Liver (tissue), 9 donors: ENCODE results near the gene ACP6. TPM values are rescaled to one million over a fixed set of nuclear protein-coding genes. Genes with fewer than 3 reads are reported as not detected.

Experiments used
- DNase-seq: peaks from one replicate; pipeline ENCODE4 v3.0.0-alpha.2; 2017; ENCODE audit warnings: low spot score
- H3K27ac ChIP-seq, 2 donors: one replicate each; pipeline ENCODE4 v1.7.0; 2013; ENCODE audit warnings: inconsistent platforms in 2 of 2, low read length in 2 of 2, control low read depth in 1 of 2, low read depth in 1 of 2, mild to moderate bottlenecking in 1 of 2
- H3K27me3 ChIP-seq, 4 donors: one replicate each; pipeline versions ENCODE4 v1.6.1 to v1.7.0; 2013; ENCODE audit warnings: low read length in 3 of 4, inconsistent platforms in 1 of 4, mild to moderate bottlenecking in 1 of 4, moderate library complexity in 1 of 4; ENCODE audit not compliant: control insufficient read depth in 4 of 4, insufficient read depth in 4 of 4
- H3K36me3 ChIP-seq, 4 donors: one replicate each; pipeline versions ENCODE4 v1.6.1 to v1.7.0; 2013; ENCODE audit warnings: low read length in 3 of 4, mild to moderate bottlenecking in 3 of 4, low read depth in 1 of 4, moderate library complexity in 1 of 4; ENCODE audit not compliant: control insufficient read depth in 4 of 4, insufficient read depth in 3 of 4
- H3K4me1 ChIP-seq, 4 donors: one replicate each; pipeline versions ENCODE4 v1.6.1 to v1.7.0; 2013; ENCODE audit warnings: low read length in 3 of 4, mild to moderate bottlenecking in 3 of 4, moderate library complexity in 1 of 4; ENCODE audit not compliant: control insufficient read depth in 4 of 4, insufficient read depth in 4 of 4
- H3K4me3 ChIP-seq, 3 donors: one replicate each; pipeline versions ENCODE4 v1.6.1 to v1.7.0; 2013; ENCODE audit warnings: low read length in 3 of 3, control low read depth in 1 of 3, low read depth in 1 of 3, mild to moderate bottlenecking in 1 of 3
- H3K9ac ChIP-seq, 2 donors: one replicate each; pipeline ENCODE4 v1.7.0; 2013; ENCODE audit warnings: low read length in 2 of 2, mild to moderate bottlenecking in 2 of 2, moderate library complexity in 2 of 2, control low read depth in 1 of 2, low read depth in 1 of 2
- H3K9me3 ChIP-seq, 4 donors: one replicate each; pipeline versions ENCODE4 v1.6.1 to v1.7.0; 2013; ENCODE audit warnings: low read length in 3 of 4; ENCODE audit not compliant: control insufficient read depth in 4 of 4
- ATF3 ChIP-seq: IDR thresholded peaks from 2 replicates; pipeline ENCODE4 v1.6.1; 2016; ENCODE audit warnings: antibody characterized with exemption
- CTCF ChIP-seq: fragments of 150-350 bp; IDR thresholded peaks from 2 replicates; pipeline ENCODE4 v1.5.1; 2017; ENCODE audit warnings: improper control_type of control experiment, low read depth, low read length; ENCODE audit not compliant: missing input control
- EGR1 ChIP-seq, 2 donors: IDR thresholded peaks; 2 replicates each; pipeline ENCODE4 v1.6.1; 2016 to 2018; ENCODE audit warnings: antibody characterized with exemption in 2 of 2, low read depth in 2 of 2
- FOXA1 ChIP-seq: IDR thresholded peaks from 2 replicates; pipeline ENCODE4 v1.6.1; 2016; ENCODE audit warnings: antibody characterized with exemption
- FOXA2 ChIP-seq: IDR thresholded peaks from 2 replicates; pipeline ENCODE4 v1.6.1; 2016; ENCODE audit warnings: antibody characterized with exemption
- GABPA ChIP-seq, 2 donors: IDR thresholded peaks in 1 of 2; conservative IDR thresholded peaks in 1 of 2; 2 replicates each; pipeline ENCODE4 v1.6.1; 2016; ENCODE audit warnings: antibody characterized with exemption in 2 of 2, mild to moderate bottlenecking in 1 of 2, moderate library complexity in 1 of 2
- HNF4A ChIP-seq, 2 donors: conservative IDR thresholded peaks; 2 replicates each; pipeline ENCODE4 v1.6.1; 2016; ENCODE audit warnings: antibody characterized with exemption in 2 of 2, mild to moderate bottlenecking in 2 of 2
- HNF4G ChIP-seq: IDR thresholded peaks from 2 replicates; pipeline ENCODE4 v1.6.1; 2016; ENCODE audit warnings: antibody characterized with exemption
- JUND ChIP-seq, 2 donors: IDR thresholded peaks; 2 replicates each; pipeline ENCODE4 v1.6.1; 2016; ENCODE audit warnings: antibody characterized with exemption in 2 of 2
- MAX ChIP-seq: IDR thresholded peaks from 2 replicates; pipeline ENCODE4 v1.6.1; 2016; ENCODE audit warnings: antibody characterized with exemption
- NR2F2 ChIP-seq: IDR thresholded peaks from 2 replicates; pipeline ENCODE4 v1.6.1; 2016; ENCODE audit warnings: antibody characterized with exemption
- RAD21 ChIP-seq, 2 donors: IDR thresholded peaks; 2 replicates each; pipeline ENCODE4 v1.6.1; 2016; ENCODE audit warnings: antibody characterized with exemption in 2 of 2, mild to moderate bottlenecking in 2 of 2
- REST ChIP-seq: IDR thresholded peaks from 2 replicates; pipeline ENCODE4 v1.6.1; 2016; ENCODE audit warnings: antibody characterized with exemption, mild to moderate bottlenecking
- RXRA ChIP-seq, 2 donors: IDR thresholded peaks; 2 replicates each; pipeline ENCODE4 v1.6.1; 2017 to 2018; ENCODE audit warnings: antibody characterized with exemption in 2 of 2, mild to moderate bottlenecking in 1 of 2
- SP1 ChIP-seq: IDR thresholded peaks from 2 replicates; pipeline ENCODE4 v1.6.1; 2018; ENCODE audit warnings: antibody characterized with exemption, mild to moderate bottlenecking
- TAF1 ChIP-seq: conservative IDR thresholded peaks from 2 replicates; pipeline ENCODE4 v1.6.1; 2016; ENCODE audit warnings: antibody characterized with exemption, mild to moderate bottlenecking
- YY1 ChIP-seq: IDR thresholded peaks from 2 replicates; pipeline ENCODE4 v1.6.1; 2016; ENCODE audit warnings: antibody characterized with exemption, mild to moderate bottlenecking
- ZBTB33 ChIP-seq: IDR thresholded peaks from 2 replicates; pipeline ENCODE4 v1.6.1; 2016; ENCODE audit warnings: antibody characterized with exemption
- WGBS: extraction: QIAGEN DNeasy Blood & Tissue Kit; methylation state at CpG from one replicate; pipeline ENCODE4 v1.1.7; 2013; 5-methylcytosine and 5-hydroxymethylcytosine counted together
- polyA plus RNA-seq, 2 donors: library from polyadenylated mRNA; stranded (reverse) in 1 of 2; unstranded in 1 of 2; fragments of 200-250 nt in 1 of 2; fragments of >200 nt in 1 of 2; fragmentation: Nextera tagmentation in 1 of 2; extraction: Ambion mirVana in 1 of 2; gene quantifications; one replicate each; pipeline versions ENCODE4 v1.2.1 to v1.2.3, GENCODE V29; 2013 to 2015
- total RNA-seq, 2 donors: library from RNA; depleted of rRNA; stranded (reverse); fragments of >200 nt; gene quantifications; one replicate each; pipeline ENCODE4 v1.2.3, GENCODE V29; 2014
- donor health status: healthy.
- donor health status: healthy.
- donor health status: healthy.
- donor health status: healthy.
- donor health status: healthy.

Gene ACP6
- total and polyA plus RNA-seq, 4 donors, result 4.7 to 18.1 (median 7.9) TPM

GRCh38 chr1:147625362-147625995 lies 44.8 kb downstream of the ACP6 start:
- no peak for DNase-seq
- WGBS, result 44% methylated on average over 7 of the region's 7 CpGs
- Histone ChIP-seq H3K9ac (peak overlapping the region in 1 of 2 donors; percentile 8), H3K36me3 (peaks cover 0 to 2% (median under 1%) of the 10 kb centered on the region in 4 donors), H3K27ac (peak overlapping the region in 1 of 2 donors; percentile 1), H3K9me3 (no peaks in the 10 kb centered on the region), H3K27me3 (no peaks in the 10 kb centered on the region), H3K4me3 (no peak overlapping the region), H3K4me1 (peaks cover 0 to 29% (median 24%) of the 10 kb centered on the region in 4 donors)
- TF ChIP-seq YY1 (peak; percentile 30), FOXA1 (no peak), CTCF (no peak), EGR1 (IDR thresholded peaks at IDR 0.05; ENCODE audit: low read depth in 2 of 2) (no peak), ZBTB33 (no peak), RAD21 (IDR thresholded peaks at IDR 0.05) (no peak), RXRA (IDR thresholded peaks at IDR 0.05) (peak in 1 of 2 donors; percentile 17), FOXA2 (peak; percentile 32), SP1 (no peak), JUND (IDR thresholded peaks at IDR 0.05) (no peak), HNF4A (conservative IDR thresholded peaks at IDR 0.05) (peak; percentile 75 to 83), GABPA (IDR thresholded peaks at IDR 0.05 in 1 of 2, conservative IDR thresholded peaks at IDR 0.05 in 1 of 2) (no peak), TAF1 (no peak), NR2F2 (no peak), MAX (no peak), ATF3 (no peak), HNF4G (no peak), REST (no peak)
